PC-3 (cell line): ENCODE results near the gene KANK3. TPM values are rescaled to one million over a fixed set of nuclear protein-coding genes. Genes with fewer than 3 reads are reported as not detected.

ENCODE experiments used
- ATAC-seq: fragments of 200-7000 bp; cut with Tn5 transposase; 2 replicates; pipeline ENCODE4 v1.9.1; 2020; ENCODE audit warnings: mild to moderate bottlenecking, moderate library complexity
- BruUV-seq: library from RNA; stranded (reverse); fragments of 400-500 nt; replicated peaks from 2 replicates; lab custom pipeline; 2021; lab: Mats Ljungman, UMichigan
- CTCF ChIA-PET: fragments of 300-600 bp; sonication (Branson Sonifier 250); formaldehyde crosslinking; loops from one replicate; lab custom pipeline; 2022; ENCODE audit warnings: antibody characterized with exemption; lab: Charles Lee
- POLR2A ChIA-PET: fragments of 300-600 bp; sonication (Branson Sonifier 250); formaldehyde crosslinking; loops from one replicate; lab custom pipeline; 2022; ENCODE audit warnings: antibody characterized with exemption; ENCODE audit not compliant: unreplicated experiment; lab: Charles Lee
- DNase-seq: peaks from one replicate; pipeline ENCODE4 v3.0.0-alpha.2; 2015
- H2AFZ ChIP-seq: fragments of 300-600 bp; sonication (generic); 2 replicates; pipeline ENCODE4 v1.6.0; 2016; ENCODE audit warnings: antibody characterized with exemption, low read length
- H3F3A ChIP-seq: fragments of 300-600 bp; sonication (generic); one replicate; pipeline ENCODE4 v1.6.0; 2017; ENCODE audit warnings: antibody characterized with exemption, low read length, control low read depth, mild to moderate bottlenecking; ENCODE audit not compliant: unreplicated experiment
- H3K27ac ChIP-seq: fragments of 300-600 bp; sonication (generic); 2 replicates; pipeline ENCODE4 v1.5.1; 2016; ENCODE audit warnings: mild to moderate bottlenecking, low read length
- H3K27me3 ChIP-seq: fragments of 300-600 bp; sonication (generic); 2 replicates; pipeline ENCODE4 v1.6.1; 2016; ENCODE audit warnings: low read length, mixed read lengths
- H3K36me3 ChIP-seq: fragments of 300-600 bp; sonication (generic); 2 replicates; pipeline ENCODE4 v1.6.1; 2016; ENCODE audit warnings: low read depth, mixed run types, low read length, mixed read lengths
- H3K4me1 ChIP-seq: fragments of 300-600 bp; sonication (generic); 2 replicates; pipeline ENCODE4 v1.5.1; 2016; ENCODE audit warnings: low read length; ENCODE audit not compliant: insufficient read depth
- H3K4me2 ChIP-seq: fragments of 300-600 bp; sonication (generic); 2 replicates; pipeline ENCODE4 v1.6.0; 2016; ENCODE audit warnings: low read length
- H3K4me3 ChIP-seq: fragments of 300-600 bp; sonication (generic); 2 replicates; pipeline ENCODE4 v1.5.1; 2016; ENCODE audit warnings: mild to moderate bottlenecking, low read length, mixed read lengths
- H3K79me2 ChIP-seq: fragments of 300-600 bp; sonication (generic); 2 replicates; pipeline ENCODE4 v1.6.1; 2017; ENCODE audit warnings: low read length, mixed read lengths
- H3K9ac ChIP-seq: fragments of 300-600 bp; sonication (generic); 2 replicates; pipeline ENCODE4 v1.6.0; 2016; ENCODE audit warnings: mild to moderate bottlenecking, low read length
- H3K9me2 ChIP-seq: fragments of 300-600 bp; sonication (generic); replicated peaks from 2 replicates; pipeline ENCODE4 v1.6.1; 2016; ENCODE audit warnings: mixed run types, low read length, mixed read lengths
- H3K9me3 ChIP-seq: fragments of 300-600 bp; sonication (generic); 2 replicates; pipeline ENCODE4 v1.6.1; 2016; ENCODE audit warnings: low read length, mixed read lengths
- H4K20me1 ChIP-seq: fragments of 300-600 bp; sonication (generic); 2 replicates; pipeline ENCODE4 v1.6.1; 2016; ENCODE audit warnings: low read length, mixed read lengths
- EZH2 ChIP-seq: fragments of 300-600 bp; sonication (generic); IDR thresholded peaks from one replicate; pipeline ENCODE4 v1.6.1; 2017; ENCODE audit warnings: antibody characterized with exemption, mild to moderate bottlenecking, low read length; ENCODE audit not compliant: unreplicated experiment
- EZH2phosphoT487 ChIP-seq: fragments of 300-600 bp; sonication (generic); IDR thresholded peaks from 2 replicates; pipeline ENCODE4 v1.6.1; 2018; ENCODE audit warnings: mild to moderate bottlenecking, antibody characterized with exemption, low read length, borderline replicate concordance
- intact Hi-C: fragments of 100-400 bp; cut with micrococcal nuclease; formaldehyde crosslinking; loops from 2 replicates; pipeline ENCODE4 v1.9.0; 2023
- total RNA-seq: library from RNA; depleted of rRNA; stranded (reverse); fragments of >200 nt; gene quantifications from 2 replicates; pipeline ENCODE4 v1.2.3, GENCODE V29; 2014
- TF ChIP-seq, protein P1 (sequence below): fragments of 300-600 bp; sonication (generic); conservative IDR thresholded peaks from 2 replicates; pipeline ENCODE4 v1.5.1; 2017; ENCODE audit warnings: antibody characterized with exemption, low read depth, mild to moderate bottlenecking, low read length

KANK3 gene
- total RNA-seq, 1 experiment from 2014 or later, result 0.87 TPM

DNA sequence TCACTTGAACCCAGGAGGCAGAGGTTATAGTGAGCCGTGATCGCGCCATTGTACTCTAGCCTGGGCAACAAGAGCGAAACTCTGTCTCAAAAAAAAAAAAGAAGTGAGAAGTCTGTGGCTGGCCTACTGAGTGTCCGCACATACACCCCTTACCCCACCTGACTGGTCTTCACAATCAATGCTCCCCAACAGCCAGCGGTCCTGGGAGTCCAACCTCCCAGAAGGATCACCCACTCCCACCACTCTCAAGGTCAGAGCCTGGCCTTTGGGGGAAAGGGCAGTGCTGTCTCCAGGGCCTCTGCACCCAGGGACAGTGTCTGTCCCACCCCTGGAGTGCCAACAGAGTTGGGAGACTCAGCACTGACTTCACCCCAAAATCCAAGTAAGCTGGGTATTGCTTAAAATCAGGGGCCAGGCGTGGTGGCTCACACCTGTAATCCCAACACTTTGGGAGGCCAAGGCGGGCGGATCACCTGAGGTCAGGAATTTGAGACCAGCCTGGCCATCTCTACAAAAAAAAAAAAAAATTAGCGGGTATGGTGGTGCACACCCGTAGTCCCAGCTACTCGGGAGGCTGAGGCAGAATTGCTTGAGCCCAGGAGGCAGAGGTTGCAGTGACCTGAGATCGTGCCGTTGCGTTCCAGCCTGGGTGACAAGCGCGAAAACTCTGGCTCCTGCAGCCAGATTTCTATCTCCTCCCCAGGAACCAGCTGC lies 32.6 kb downstream of the KANK3 start:
- Histone ChIP-seq H4K20me1 (no peaks in the 10 kb centered on the region), H3K4me1 (peaks cover 44% of the 10 kb centered on the region), H3K4me2 (no peak overlapping the region), H3K27ac (no peak overlapping the region), H3K4me3 (no peak overlapping the region), H3K9ac (no peak overlapping the region), H3K79me2 (peaks cover 25% of the 10 kb centered on the region), H3F3A (peaks cover 11% of the 10 kb centered on the region), H3K27me3 (no peaks in the 10 kb centered on the region), H2AFZ (no peak overlapping the region), H3K36me3 (peaks cover 13% of the 10 kb centered on the region; the same call in 1 of the 2 replicates), H3K9me3 (no peaks in the 10 kb centered on the region), H3K9me2 (no peaks in the 10 kb centered on the region)
- DNase-seq (no peak), ATAC-seq (no peak)
- TF ChIP-seq, protein P1, sequence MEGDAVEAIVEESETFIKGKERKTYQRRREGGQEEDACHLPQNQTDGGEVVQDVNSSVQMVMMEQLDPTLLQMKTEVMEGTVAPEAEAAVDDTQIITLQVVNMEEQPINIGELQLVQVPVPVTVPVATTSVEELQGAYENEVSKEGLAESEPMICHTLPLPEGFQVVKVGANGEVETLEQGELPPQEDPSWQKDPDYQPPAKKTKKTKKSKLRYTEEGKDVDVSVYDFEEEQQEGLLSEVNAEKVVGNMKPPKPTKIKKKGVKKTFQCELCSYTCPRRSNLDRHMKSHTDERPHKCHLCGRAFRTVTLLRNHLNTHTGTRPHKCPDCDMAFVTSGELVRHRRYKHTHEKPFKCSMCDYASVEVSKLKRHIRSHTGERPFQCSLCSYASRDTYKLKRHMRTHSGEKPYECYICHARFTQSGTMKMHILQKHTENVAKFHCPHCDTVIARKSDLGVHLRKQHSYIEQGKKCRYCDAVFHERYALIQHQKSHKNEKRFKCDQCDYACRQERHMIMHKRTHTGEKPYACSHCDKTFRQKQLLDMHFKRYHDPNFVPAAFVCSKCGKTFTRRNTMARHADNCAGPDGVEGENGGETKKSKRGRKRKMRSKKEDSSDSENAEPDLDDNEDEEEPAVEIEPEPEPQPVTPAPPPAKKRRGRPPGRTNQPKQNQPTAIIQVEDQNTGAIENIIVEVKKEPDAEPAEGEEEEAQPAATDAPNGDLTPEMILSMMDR, result no peak
- TF ChIP-seq EZH2, result no peak
- no peak for TF ChIP-seq EZH2phosphoT487
- intact Hi-C loops, result no loop called here
- ChIA-PET CTCF (no interaction called here), POLR2A (no interaction called here)
- BruUV-seq, result no TSS peak

DNA sequence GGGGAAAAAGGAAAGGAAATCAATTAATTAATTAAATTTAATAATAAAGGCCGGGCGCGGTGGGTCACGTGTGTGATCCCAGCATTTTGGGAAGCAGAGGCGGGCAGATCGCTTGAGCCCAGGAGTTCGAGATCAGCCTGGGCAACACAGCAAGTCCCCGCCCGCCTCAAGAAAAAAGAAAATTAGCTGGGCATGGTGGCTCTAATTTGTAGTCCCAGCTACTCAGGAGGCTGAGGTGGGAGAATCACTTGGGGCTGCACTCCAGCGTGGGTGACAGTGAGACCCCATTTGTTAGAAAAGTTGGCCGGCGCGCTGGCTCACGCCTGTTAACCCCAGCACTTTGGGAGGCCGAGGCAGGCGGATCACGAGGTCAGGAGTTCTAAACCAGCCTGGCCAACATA lies 34.2 kb downstream of the KANK3 start:
- no peak overlapping the region for H2AFZ ChIP-seq
- H3K27me3 ChIP-seq, result no peaks in the 10 kb centered on the region
- peaks cover 30% of the 10 kb centered on the region for H3K79me2 ChIP-seq
- H3K9me3 ChIP-seq, result no peaks in the 10 kb centered on the region
- H3K4me2 ChIP-seq, result peak overlapping the region; percentile 91
- TF ChIP-seq, protein P1, result no peak
- TF ChIP-seq EZH2 (no peak), EZH2phosphoT487 (no peak)
- H3K27ac ChIP-seq, result peak overlapping the region; percentile 79
- H3F3A ChIP-seq, result peaks cover 11% of the 10 kb centered on the region
- CTCF ChIA-PET, result interaction anchor here (1.0 kb wide), 1 partner anchor 26 kb away, joined by 3 read pairs; no protein-coding TSS in a partner anchor
- ATAC-seq (no peak), DNase-seq (no peak)
- H4K20me1 ChIP-seq, result no peaks in the 10 kb centered on the region
- 0 out of 2 replicates have a peak overlapping the region, but pooled peaks have one; percentile 25 for H3K4me3 ChIP-seq
- peaks cover 44% of the 10 kb centered on the region for H3K4me1 ChIP-seq
- intact Hi-C loops, result no loop called here
- peaks cover 13% of the 10 kb centered on the region; the same call in 1 of the 2 replicates for H3K36me3 ChIP-seq
- BruUV-seq, result no TSS peak
- H3K9ac ChIP-seq, result peak overlapping the region; percentile 88
- POLR2A ChIA-PET, result no interaction called here
- H3K9me2 ChIP-seq, result no peaks in the 10 kb centered on the region
